Stimulated activated naive CD8-positive, alpha-beta T cell treated with anti-CD3 and anti-CD28 coated beads, Interleukin-15, amount 100 ng/mL, for 72 hours (primary cell): ENCODE data around the gene PDE7B.

Experiments used
- ATAC-seq: fragments of 150-1000 bp; cut with Tn5 transposase; 2 replicates; pipeline ENCODE4 v1.10.0; 2021; ENCODE audit warnings: mild to moderate bottlenecking, moderate library complexity
- DNase-seq, 2 donors: peaks; one replicate each; pipeline ENCODE4 v3.0.0; 2021 to 2022
- H3K27ac Mint-ChIP-seq, 2 donors: one replicate each; pipeline ENCODE4 v1.8.0; 2022; ENCODE audit warnings: mild to moderate bottlenecking in 2 of 2, mixed read lengths in 2 of 2, moderate library complexity in 2 of 2
- H3K27me3 Mint-ChIP-seq: one replicate; pipeline ENCODE4 v1.8.0; 2022; ENCODE audit warnings: mixed read lengths
- H3K4me1 Mint-ChIP-seq: one replicate; pipeline ENCODE4 v1.8.0; 2022; ENCODE audit warnings: mild to moderate bottlenecking, mixed read lengths
- H3K4me3 Mint-ChIP-seq, 2 donors: one replicate each; pipeline ENCODE4 v1.8.0; 2022; ENCODE audit warnings: mild to moderate bottlenecking in 2 of 2, mixed read lengths in 2 of 2, moderate library complexity in 1 of 2
- H3K9me3 Mint-ChIP-seq, 2 donors: one replicate each; pipeline ENCODE4 v1.8.0; 2022; ENCODE audit warnings: mixed read lengths in 2 of 2

Gene PDE7B

DNA sequence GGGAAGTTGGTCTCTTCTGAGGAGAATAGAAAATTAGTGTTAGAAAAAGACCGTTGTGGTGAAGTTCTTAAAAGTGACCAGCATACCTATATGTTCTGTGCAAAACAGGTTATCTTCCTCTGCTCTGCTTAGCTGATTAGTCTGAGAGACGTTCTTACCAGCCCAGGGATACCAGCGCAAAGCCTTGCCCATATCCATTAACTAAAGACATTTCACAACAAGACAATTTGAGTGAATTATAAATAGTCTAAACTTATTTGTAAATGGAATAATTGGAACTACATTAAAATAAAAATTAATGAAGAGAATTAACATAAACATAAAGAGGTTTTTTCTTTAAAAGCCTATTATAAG is 144.0 kb downstream of the PDE7B start:
- Mint-ChIP-seq H3K27ac (no peak overlapping the region), H3K4me3 (no peak overlapping the region), H3K9me3 (peaks cover 3 to 13% of the 10 kb centered on the region in 2 donors), H3K4me1 (no peaks in the 10 kb centered on the region), H3K27me3 (no peaks in the 10 kb centered on the region)
- no peak for DNase-seq
- ATAC-seq: no peak

- H3K27ac Mint-ChIP-seq: no peak overlapping the region
- peaks cover 0 to 15% of the 10 kb centered on the region in 2 donors for H3K9me3 Mint-ChIP-seq
- H3K27me3 Mint-ChIP-seq: no peaks in the 10 kb centered on the region
- DNase-seq: no peak
- no peak for ATAC-seq
- H3K4me1 Mint-ChIP-seq: no peaks in the 10 kb centered on the region
- H3K4me3 Mint-ChIP-seq: no peak overlapping the region
Observed at GRCh38 chr6:135996668-135997067, 145.2 kb downstream of the PDE7B start.

DNA sequence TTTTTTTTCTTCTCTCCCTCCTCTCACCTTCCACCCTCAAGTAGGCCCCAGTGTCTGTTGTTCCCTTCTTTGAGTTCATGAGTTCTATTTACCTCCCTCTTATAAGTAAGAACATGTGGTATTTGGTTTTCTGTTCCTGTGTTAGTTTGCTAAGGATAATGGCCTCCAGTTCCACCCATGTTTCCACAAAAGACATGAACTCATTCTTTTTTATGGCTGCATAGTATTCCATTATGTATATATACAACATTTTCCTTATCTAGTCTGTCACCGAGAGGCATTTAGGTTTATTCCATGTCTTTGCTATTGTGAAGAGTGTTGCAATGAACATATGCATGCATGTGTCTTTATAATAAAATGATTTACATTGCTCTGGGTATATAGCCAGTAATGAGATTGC is 147.9 kb downstream of the PDE7B start:
- DNase-seq (no peak), ATAC-seq (no peak)
- Mint-ChIP-seq H3K27me3 (no peaks in the 10 kb centered on the region), H3K9me3 (peaks cover 0 to 15% of the 10 kb centered on the region in 2 donors), H3K4me1 (no peaks in the 10 kb centered on the region), H3K27ac (no peak overlapping the region), H3K4me3 (no peak overlapping the region)

- H3K4me1 Mint-ChIP-seq: no peaks in the 10 kb centered on the region
- peaks cover 8 to 17% of the 10 kb centered on the region in 2 donors for H3K9me3 Mint-ChIP-seq
- DNase-seq: no peak
- peaks cover 8% of the 10 kb centered on the region for H3K27me3 Mint-ChIP-seq
- H3K4me3 Mint-ChIP-seq: no peak overlapping the region
- no peak for ATAC-seq
- no peak overlapping the region for H3K27ac Mint-ChIP-seq
Observed at GRCh38 chr6:136007345-136007744, 155.8 kb downstream of the PDE7B start.

DNA sequence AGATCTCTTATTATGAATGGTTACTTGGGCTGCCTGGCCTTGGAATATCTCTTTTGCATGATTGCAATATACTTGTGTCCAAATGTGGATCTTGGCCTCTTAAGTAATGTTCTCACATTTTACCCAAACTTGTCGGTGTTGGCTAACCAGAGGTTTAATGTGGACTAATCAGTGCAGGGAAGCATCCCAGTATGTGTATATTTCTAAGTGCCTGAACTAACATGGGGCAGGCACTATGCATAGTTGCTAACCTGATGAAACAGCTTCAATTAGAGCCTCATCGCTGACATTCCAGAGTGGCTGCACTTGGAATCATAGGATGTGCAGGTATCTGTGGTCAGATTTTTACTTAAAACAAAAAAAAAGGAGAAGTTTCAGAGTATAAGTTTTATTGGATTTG is 160.0 kb downstream of the PDE7B start:
- ATAC-seq: no peak
- Mint-ChIP-seq H3K4me3 (no peak overlapping the region), H3K27ac (no peak overlapping the region), H3K9me3 (peaks cover 8 to 16% of the 10 kb centered on the region in 2 donors), H3K4me1 (no peaks in the 10 kb centered on the region), H3K27me3 (peaks cover 10% of the 10 kb centered on the region)
- no peak for DNase-seq

GRCh38 chr6:136012198-136012887 is 160.8 kb downstream of the PDE7B start:
- ATAC-seq (no peak), DNase-seq (no peak)
- Mint-ChIP-seq H3K4me3 (no peak overlapping the region), H3K4me1 (no peaks in the 10 kb centered on the region), H3K27me3 (peaks cover 10% of the 10 kb centered on the region), H3K9me3 (peaks cover 0 to 8% of the 10 kb centered on the region in 2 donors), H3K27ac (no peak overlapping the region)

DNA sequence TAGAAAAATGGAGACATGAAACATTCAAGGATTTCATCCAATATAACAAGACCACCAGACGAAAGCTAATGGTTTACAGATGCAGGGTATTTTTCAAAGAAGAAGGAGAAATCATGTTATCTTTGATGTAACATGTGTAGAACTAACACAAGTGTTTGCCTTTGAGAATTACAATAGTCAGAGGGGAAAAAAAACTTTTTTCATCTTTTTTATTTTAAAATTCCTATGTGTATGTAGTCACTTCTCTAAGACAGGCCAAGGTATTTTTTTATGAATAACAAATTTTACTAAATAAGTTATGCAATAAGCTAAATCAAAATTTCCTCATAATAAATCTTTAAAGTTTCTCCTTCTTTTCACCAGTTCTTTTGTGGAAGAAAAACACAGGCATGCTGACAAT is 161.4 kb downstream of the PDE7B start:
- DNase-seq (no peak), ATAC-seq (no peak)
- Mint-ChIP-seq H3K9me3 (peaks cover 0 to 5% of the 10 kb centered on the region in 2 donors), H3K4me3 (no peak overlapping the region), H3K27me3 (peaks cover 10% of the 10 kb centered on the region), H3K4me1 (no peaks in the 10 kb centered on the region), H3K27ac (no peak overlapping the region)

DNA sequence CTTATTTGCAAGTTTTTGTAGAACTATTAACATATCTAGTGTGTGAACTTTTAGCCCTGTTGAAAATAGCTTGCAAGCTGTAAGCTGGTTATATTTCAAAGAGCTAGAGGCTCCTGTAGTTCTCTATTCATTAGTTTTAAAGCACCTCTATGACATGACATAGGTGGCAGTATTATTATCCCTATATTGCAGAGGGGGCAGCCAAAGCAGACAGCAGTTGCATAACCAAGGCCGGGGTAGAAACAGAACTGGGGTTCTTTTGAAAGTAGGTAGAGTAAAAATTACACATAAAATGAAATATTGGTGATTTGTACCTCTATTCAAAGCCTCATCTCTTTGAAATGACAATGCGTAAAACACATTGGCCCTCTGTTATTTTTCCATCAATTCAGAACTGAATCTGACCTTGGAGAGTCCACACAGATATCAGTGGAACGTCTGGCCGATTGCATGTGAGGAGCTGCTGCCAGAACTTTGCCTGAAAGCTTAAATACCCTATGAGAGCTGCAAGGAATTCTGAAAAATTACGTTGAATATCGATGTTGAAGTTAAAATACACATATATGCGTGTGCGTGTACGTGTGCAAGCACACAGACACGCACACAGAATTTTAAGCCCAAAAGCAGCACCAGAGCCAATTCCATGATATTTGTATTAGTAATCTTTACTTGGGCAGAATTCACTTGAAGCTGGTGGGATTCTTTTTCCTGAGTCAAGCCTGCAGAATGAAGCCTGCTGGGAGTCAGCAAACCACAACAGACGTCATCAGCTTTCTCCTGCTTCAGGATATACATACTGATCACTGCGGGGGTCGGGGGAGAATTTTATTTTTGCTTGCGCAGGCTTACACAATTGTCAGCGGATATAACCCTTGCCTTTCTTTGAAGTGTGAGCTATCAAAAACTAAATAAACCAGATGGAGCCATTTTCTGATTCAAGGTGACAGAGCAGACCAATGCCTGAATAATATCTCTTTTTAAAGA is 163.2 kb downstream of the PDE7B start:
- Mint-ChIP-seq H3K27me3 (peaks cover 10% of the 10 kb centered on the region), H3K4me3 (no peak overlapping the region), H3K9me3 (peaks cover 0 to 3% of the 10 kb centered on the region in 2 donors), H3K4me1 (no peaks in the 10 kb centered on the region), H3K27ac (no peak overlapping the region)
- ATAC-seq: no peak
- no peak for DNase-seq

DNA sequence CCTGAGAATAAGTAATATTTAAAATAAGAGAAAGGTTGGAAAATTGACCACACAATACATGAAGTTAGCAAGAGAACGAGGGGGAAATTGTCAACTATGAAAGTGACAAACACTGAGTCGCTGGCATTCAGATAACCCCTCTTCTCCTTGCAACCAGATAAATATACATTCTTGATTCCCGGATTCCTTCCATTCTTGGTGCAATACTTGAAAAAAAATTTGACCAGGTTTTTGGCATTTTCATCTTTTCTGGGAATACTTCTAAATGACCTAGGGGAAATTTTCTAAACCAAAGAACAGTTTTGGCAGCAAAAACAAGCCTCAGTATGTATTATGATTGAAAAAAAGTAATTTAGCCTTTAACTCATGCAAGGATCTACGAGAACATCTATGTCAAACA is 164.0 kb downstream of the PDE7B start:
- no peak overlapping the region for H3K4me3 Mint-ChIP-seq
- no peak overlapping the region for H3K27ac Mint-ChIP-seq
- DNase-seq: no peak
- H3K27me3 Mint-ChIP-seq: peaks cover 10% of the 10 kb centered on the region
- no peaks in the 10 kb centered on the region for H3K4me1 Mint-ChIP-seq
- H3K9me3 Mint-ChIP-seq: no peaks in the 10 kb centered on the region
- no peak for ATAC-seq

GRCh38 chr6:136016228-136017225 is 165.0 kb downstream of the PDE7B start:
- Mint-ChIP-seq H3K9me3 (no peaks in the 10 kb centered on the region), H3K4me1 (no peaks in the 10 kb centered on the region), H3K4me3 (no peak overlapping the region), H3K27ac (no peak overlapping the region), H3K27me3 (peaks cover 10% of the 10 kb centered on the region)
- no peak for ATAC-seq
- no peak for DNase-seq

DNA sequence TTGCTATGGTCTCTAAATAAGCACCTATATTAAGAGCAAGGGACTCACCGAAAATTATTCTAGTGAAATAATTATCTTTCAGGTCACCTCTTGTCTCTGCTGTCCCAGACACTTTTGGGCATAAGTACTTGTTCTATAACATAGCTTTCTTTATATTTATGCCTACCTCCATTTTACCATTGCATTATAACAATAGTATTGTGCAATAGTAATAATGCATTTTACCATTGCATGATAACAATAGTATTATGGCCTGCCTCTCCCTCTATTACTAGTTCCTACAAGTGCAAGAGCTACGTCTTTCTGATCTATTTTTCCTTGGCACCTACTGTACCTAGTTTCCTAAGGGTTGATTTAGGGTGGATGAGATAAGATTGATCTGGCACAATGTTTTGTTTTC is 169.2 kb downstream of the PDE7B start:
- H3K4me3 Mint-ChIP-seq: no peak overlapping the region
- no peaks in the 10 kb centered on the region for H3K4me1 Mint-ChIP-seq
- no peaks in the 10 kb centered on the region for H3K27me3 Mint-ChIP-seq
- H3K9me3 Mint-ChIP-seq: no peaks in the 10 kb centered on the region
- ATAC-seq (no peak), DNase-seq (no peak)
- no peak overlapping the region for H3K27ac Mint-ChIP-seq

DNA sequence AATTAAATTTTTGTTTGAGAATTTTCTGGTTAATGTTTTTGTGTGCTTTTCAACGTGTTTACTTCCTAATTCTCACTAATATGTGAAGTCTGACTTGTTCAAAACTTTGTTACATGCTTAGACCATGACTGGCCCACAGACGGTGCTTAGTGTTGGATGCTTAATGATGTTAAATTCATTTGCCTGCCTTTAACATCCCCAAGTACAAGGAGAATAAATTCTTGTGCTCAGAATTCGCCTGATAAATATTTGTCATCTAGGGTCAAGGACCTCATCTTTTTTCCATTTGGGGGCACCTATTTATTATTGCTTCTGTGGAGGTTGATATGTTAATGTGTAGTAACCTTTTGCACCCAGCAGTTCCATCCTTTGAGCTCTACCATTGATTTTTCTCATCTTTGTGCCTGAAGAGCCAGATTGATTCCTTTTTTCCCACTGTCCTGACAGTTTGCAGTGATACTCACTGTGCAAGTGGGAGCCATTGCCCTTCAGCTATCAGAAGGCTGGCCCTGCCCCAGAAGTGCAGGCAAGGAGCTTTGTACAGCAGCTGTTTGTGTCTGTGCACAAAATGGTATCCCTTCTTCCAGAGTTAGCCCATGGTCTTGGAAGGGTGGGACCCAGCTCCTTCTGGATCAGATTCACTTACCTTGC is 170.8 kb downstream of the PDE7B start:
- Mint-ChIP-seq H3K27ac (no peak overlapping the region), H3K27me3 (no peaks in the 10 kb centered on the region), H3K9me3 (no peaks in the 10 kb centered on the region), H3K4me3 (no peak overlapping the region), H3K4me1 (no peaks in the 10 kb centered on the region)
- ATAC-seq (no peak), DNase-seq (no peak)

- DNase-seq: no peak
- ATAC-seq: no peak
- no peaks in the 10 kb centered on the region for H3K27me3 Mint-ChIP-seq
Observed at GRCh38 chr6:136024711-136025110, 173.2 kb downstream of the PDE7B start.

DNA sequence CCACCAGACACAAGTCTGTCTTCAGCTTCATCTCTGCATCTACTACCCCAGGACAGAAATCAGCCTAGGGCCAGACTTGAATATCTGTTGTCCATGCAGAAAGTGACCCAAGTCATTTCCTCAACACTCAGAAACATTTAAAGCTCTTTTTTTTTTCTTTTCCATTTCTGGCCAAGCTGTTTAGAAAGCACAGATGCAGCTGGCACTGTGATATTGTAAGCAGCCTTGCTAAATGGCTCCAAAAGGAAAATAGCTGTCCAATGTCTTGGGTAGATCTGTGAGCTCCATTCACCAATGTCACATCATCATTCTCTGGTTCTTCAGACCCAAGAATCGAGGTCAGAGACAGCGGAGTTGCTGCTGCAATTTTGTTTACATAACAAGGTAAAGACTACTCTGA is 174.2 kb downstream of the PDE7B start:
- no peaks in the 10 kb centered on the region for H3K27me3 Mint-ChIP-seq

More at GRCh38 chr6:136024711-136025110, 173.2 kb downstream of the PDE7B start:
- no peaks in the 10 kb centered on the region for H3K4me1 Mint-ChIP-seq
- H3K27ac Mint-ChIP-seq: no peak overlapping the region
- no peaks in the 10 kb centered on the region for H3K9me3 Mint-ChIP-seq
- no peak overlapping the region for H3K4me3 Mint-ChIP-seq

DNA sequence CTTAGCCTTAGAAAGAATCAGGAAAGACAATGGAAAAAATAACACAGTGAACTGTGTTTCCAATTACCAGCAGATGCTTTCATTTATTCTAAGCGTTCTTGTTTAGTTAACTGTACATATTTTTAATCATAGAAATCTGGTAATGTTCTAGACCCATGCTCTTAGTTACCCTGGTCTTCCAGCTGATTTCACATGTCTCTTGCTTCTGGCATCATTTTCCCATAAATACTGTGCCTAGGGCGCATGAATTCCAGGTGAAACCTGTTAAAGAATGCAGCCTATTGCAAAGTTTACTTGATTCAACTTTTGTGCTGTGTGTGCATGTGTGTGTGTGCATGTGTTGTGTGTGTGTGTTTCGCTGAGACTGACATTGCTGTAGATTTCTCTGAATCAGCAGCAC is 178.6 kb downstream of the PDE7B start:
- DNase-seq: no peak
- Mint-ChIP-seq H3K4me3 (no peak overlapping the region), H3K4me1 (peaks cover 17% of the 10 kb centered on the region), H3K9me3 (no peaks in the 10 kb centered on the region), H3K27me3 (no peaks in the 10 kb centered on the region), H3K27ac (no peak overlapping the region)
- ATAC-seq: no peak

More for the DNA sequence above, 174.2 kb downstream of the PDE7B start:
- Mint-ChIP-seq H3K9me3 (no peaks in the 10 kb centered on the region), H3K4me3 (no peak overlapping the region), H3K27ac (no peak overlapping the region), H3K4me1 (no peaks in the 10 kb centered on the region)
- no peak for ATAC-seq
- DNase-seq: no peak
